Activated T-cell treated with anti-CD3 and anti-CD28 coated beads, Interleukin-2, amount 50 U/mL, for 24 hours (primary cell): ENCODE measurements around the gene ARHGEF7.

ENCODE experiments used
- DNase-seq: peaks from one replicate; pipeline ENCODE4 v3.0.0-alpha.2; 2020
- H3K27ac Mint-ChIP-seq: 2 replicates; pipeline ENCODE4 v1.8.0; 2020; ENCODE audit warnings: mild to moderate bottlenecking, mixed read lengths
- H3K27me3 Mint-ChIP-seq: 2 replicates; pipeline ENCODE4 v1.8.0; 2020; ENCODE audit warnings: mixed read lengths
- H3K36me3 Mint-ChIP-seq: 2 replicates; pipeline ENCODE4 v1.8.0; 2020; ENCODE audit warnings: low read depth, mixed read lengths
- H3K4me1 Mint-ChIP-seq: 2 replicates; pipeline ENCODE4 v1.8.0; 2020; ENCODE audit warnings: low read depth, mixed read lengths
- H3K4me3 Mint-ChIP-seq: 2 replicates; pipeline ENCODE4 v1.8.0; 2020; ENCODE audit warnings: mild to moderate bottlenecking, moderate library complexity, mixed read lengths
- H3K9me3 Mint-ChIP-seq: 2 replicates; pipeline ENCODE4 v1.8.0; 2020; ENCODE audit warnings: mixed read lengths

The ARHGEF7 gene

DNA sequence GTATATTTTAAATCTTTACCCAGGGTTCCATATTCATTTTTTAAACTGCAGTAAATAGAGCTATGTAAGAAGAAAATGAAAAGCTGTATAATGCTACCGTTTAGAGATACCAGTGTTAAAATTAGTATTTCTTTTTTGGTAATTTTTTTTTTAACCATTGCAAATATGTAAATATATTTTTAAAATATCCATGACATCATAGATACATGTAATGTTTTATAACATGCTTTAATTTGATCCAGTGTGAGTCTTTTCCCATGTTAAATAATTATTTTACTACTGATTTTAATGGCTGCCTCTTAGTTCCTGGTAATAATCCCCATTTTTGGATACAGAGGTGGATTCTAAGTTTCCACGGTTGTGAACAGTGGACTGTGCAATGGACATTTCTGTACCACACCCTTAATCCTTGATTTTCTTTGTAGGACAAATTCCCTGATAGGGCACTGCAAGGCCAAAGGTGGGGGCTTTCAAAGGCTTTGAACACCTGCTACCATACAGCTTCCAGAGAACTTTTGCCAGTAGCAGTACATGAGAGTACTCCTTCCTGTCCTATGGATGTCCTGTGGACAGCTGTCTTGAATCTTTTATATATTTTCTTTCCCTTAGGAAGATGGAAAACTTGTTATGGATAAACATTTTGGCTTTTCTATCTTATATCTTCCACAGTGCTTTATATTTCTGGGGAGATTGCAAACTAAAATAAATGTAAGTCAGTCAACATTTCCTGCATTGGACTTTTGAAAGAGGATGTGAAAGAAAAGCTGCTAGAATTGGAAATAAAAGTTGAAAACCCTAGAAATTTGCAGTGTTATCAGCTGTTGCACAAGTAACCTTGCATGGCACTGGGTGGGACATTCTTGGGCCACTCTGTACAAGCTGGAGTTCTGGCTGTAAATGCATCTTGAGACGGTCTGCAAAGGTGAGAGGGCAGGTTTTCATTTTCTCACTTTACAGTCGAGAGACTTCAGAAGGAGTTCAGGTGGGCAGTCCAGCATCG is 46.8 kb downstream of the ARHGEF7 start:
- H3K4me1 Mint-ChIP-seq: peaks cover 63% of the 10 kb centered on the region
- H3K4me3 Mint-ChIP-seq: no peak overlapping the region
- H3K27me3 Mint-ChIP-seq: no peaks in the 10 kb centered on the region
- peaks cover 79% of the 10 kb centered on the region for H3K36me3 Mint-ChIP-seq
- no peak overlapping the region for H3K27ac Mint-ChIP-seq
- DNase-seq: no peak
- no peaks in the 10 kb centered on the region for H3K9me3 Mint-ChIP-seq

DNA sequence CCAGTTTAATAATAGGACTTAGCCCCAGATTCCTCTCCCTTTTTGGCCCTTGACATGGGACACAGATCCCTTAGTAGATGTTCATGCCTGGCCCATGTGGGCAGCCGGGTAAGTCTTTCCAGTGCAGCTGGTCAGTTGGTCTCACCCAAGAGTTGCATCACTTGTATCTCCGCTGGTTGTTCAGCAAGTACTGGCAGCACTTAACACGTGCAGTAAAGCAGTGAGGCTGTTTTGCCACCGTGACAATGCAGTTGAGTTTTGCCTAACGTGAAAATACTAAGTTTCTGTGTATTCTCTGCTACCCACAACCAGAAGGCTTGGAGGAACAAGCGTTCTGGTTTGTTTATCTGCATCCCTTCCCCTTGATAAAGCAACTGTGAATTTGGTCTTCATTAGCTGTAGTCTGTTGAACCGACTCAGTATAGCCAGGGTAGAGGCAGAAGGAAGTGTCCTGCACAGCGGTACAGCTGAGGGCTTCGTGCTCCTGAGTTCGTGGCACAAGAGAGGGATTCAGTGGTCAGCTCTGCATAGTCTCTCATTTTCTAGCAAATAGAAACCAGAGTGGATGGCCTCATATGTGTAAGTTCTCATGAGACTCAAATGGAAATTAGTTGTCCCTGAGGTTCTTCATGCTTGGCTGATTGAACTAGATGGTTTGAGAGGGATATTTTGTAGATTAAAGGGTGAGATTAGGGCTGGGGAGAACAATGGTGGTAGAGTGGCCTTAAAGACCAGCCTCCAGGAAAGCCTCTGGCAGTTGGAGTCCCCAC is 50.3 kb downstream of the ARHGEF7 start:
- no peaks in the 10 kb centered on the region for H3K27me3 Mint-ChIP-seq
- no peak overlapping the region for H3K27ac Mint-ChIP-seq
- no peaks in the 10 kb centered on the region for H3K9me3 Mint-ChIP-seq
- peaks cover 68% of the 10 kb centered on the region for H3K4me1 Mint-ChIP-seq
- peaks cover 83% of the 10 kb centered on the region for H3K36me3 Mint-ChIP-seq
- no peak for DNase-seq
- no peak overlapping the region for H3K4me3 Mint-ChIP-seq

DNA sequence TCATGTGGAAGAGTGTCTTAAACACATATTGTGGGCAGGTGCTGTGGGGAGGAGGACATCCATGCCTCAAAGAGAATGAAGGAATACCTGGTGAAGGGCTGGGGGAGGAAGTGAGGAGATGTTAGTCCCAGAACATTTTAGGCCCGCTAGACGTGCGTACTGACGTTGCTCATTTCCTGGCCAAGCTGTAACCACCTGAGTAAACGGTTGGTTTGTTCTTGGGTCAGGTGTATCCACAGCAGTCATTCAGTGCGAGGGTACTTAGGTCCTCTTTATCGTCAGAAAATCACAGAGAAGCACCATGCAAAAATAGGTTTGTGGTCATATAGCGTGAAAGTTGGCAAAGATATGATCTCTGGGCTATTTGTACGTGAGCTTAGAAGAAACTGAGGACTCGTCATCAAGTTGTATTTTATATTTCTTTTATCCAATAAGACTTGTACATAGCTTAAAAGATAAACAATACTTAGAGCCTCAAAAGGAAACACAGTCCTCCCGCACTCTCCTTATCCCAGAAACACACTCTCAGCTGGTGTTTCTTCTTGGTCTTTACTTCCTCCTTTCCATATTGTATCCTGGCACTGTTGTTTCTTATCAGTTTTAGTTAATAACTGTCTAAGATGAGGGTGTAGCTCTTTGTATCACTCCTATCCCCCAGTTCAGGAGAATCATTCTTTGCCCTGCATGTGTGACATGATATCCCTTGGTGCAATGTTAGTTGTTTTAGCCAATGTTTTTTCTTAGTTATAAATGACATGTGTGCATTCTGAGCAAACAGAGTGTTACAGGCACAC is 52.0 kb downstream of the ARHGEF7 start:
- DNase-seq: no peak
- Mint-ChIP-seq H3K27me3 (no peaks in the 10 kb centered on the region), H3K4me1 (peaks cover 70% of the 10 kb centered on the region), H3K4me3 (no peak overlapping the region), H3K27ac (no peak overlapping the region), H3K36me3 (peaks cover 80% of the 10 kb centered on the region), H3K9me3 (no peaks in the 10 kb centered on the region)

DNA sequence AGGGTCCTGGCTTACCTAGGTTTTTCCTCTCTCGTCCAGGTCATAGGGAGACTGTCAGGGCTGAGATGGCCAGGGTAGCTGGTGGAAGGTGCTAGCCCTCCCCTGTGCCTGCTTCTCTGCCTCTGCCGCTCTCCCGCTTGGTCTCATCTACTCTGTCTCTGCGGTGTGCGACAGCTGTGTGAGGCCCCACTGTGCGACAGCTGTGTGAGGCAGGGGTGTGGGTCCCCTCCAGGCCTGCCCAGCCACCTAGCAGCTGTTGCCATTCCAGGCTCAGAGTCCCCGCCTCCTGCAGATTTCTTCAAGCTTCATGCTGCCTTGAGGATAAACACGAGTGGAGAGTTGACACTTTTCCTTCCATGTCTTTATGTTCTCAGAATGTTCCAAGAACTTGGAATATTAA is 53.0 kb downstream of the ARHGEF7 start:
- peaks cover 68% of the 10 kb centered on the region for H3K4me1 Mint-ChIP-seq
- no peak overlapping the region for H3K27ac Mint-ChIP-seq
- H3K9me3 Mint-ChIP-seq: no peaks in the 10 kb centered on the region
- no peak overlapping the region for H3K4me3 Mint-ChIP-seq
- peaks cover 78% of the 10 kb centered on the region for H3K36me3 Mint-ChIP-seq
- DNase-seq: no peak
- no peaks in the 10 kb centered on the region for H3K27me3 Mint-ChIP-seq

DNA sequence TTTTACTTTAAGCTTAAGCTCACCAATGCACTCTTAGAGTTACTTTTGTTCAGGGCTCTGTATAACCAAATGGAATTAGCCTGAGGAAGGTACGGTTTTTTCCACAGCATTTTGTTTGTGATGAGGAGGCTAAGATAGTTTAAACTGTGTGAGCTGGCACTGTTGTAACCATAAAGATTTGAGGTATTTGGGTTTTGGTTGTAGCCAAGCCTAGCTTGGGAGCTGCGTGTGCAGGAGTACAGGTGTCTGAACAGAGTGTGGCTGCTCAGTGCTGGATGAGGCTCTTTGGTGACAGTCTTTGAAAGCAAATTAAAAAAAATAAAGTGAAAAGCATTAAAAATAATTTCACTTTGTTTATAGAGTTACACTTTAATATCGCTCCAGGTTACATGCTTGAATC is 56.0 kb downstream of the ARHGEF7 start:
- no peak overlapping the region for H3K4me3 Mint-ChIP-seq
- H3K9me3 Mint-ChIP-seq: peaks cover 3% of the 10 kb centered on the region
- no peaks in the 10 kb centered on the region for H3K27me3 Mint-ChIP-seq
- H3K4me1 Mint-ChIP-seq: peaks cover 69% of the 10 kb centered on the region
- DNase-seq: no peak
- H3K36me3 Mint-ChIP-seq: peaks cover 83% of the 10 kb centered on the region
- no peak overlapping the region for H3K27ac Mint-ChIP-seq

DNA sequence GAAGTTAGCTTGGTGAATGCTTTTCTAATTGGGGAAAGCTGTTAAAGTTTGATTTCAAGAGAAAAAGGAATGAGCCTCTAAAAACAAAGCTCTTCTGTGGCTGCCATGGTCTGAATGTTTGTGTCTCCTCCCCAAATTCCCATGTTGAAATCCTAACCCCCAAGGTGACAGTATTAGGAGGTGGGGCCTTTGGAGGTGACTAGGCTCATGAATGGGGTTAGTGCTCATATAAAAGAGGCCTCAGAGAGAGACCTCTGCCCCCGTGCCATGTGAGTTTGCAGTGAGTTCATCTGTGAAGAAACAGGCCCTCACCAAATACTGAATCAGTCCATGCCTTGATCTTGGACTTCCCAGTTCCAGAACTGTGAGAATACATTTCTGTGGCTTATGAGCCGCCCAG is 56.5 kb downstream of the ARHGEF7 start:
- Mint-ChIP-seq H3K27ac (no peak overlapping the region), H3K9me3 (peaks cover 3% of the 10 kb centered on the region), H3K4me3 (no peak overlapping the region), H3K27me3 (no peaks in the 10 kb centered on the region), H3K4me1 (peaks cover 69% of the 10 kb centered on the region), H3K36me3 (peaks cover 86% of the 10 kb centered on the region)
- no peak for DNase-seq

DNA sequence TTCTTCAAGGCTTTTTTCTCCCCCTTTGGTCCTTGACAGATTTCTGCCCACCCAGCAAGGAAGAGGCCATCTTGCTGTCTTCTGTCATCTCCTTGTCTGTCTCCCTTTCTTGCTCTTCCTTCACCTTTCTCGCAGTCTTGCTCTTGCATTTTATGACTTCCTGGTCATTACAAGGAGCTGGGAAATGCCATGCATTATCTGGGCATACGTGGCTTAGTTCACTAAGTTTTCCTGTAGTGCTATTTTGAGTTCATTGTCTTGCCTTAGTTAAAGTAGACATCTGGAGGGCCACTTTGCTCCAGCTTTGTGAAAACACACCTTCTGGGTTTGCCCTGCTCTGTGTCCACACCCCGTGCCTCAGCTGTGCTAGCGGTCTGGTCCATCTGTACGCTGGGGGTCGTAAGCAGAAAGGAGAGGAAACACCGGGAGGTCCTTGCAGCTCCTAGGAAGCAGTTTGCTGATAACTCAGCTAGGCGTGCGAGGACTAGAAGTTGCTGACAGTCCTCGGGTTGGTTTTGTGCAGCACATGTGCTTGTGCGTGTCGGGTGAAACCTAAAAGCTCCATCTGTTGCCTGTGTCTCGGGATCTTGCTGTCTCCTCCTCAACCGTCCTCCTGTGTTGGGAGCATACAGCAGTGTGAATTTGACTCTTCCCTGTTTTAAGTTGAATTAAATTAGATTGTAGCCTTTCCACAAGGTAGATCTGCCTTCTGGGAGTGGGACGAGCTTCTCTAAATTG is 59.4 kb downstream of the ARHGEF7 start:
- peaks cover 3% of the 10 kb centered on the region for H3K9me3 Mint-ChIP-seq
- no peak overlapping the region for H3K4me3 Mint-ChIP-seq
- H3K27me3 Mint-ChIP-seq: no peaks in the 10 kb centered on the region
- peaks cover 71% of the 10 kb centered on the region for H3K4me1 Mint-ChIP-seq
- no peak for DNase-seq
- H3K27ac Mint-ChIP-seq: peak overlapping the region; percentile 32
- H3K36me3 Mint-ChIP-seq: peaks cover 86% of the 10 kb centered on the region

DNA sequence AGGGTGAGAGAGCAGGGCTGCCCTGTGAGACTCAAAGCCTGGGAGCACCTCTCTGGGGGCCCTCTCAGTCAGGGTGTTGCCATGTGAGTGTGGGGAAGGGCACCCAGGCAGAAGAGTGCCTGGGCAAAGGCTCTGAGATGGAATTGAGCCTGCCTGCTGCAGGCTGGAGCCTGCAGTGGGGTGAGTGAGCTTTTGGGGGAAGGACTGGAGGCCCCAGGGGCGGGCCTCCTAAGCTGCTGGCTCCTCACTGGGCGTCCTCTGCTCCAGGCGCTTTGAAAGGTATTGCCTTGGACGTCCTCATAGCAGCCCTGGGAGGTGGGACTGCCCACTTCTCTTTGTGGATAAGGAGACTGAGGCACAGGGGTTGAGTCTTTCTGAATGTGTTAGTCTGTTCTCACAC is 60.3 kb downstream of the ARHGEF7 start:
- Mint-ChIP-seq H3K27me3 (no peaks in the 10 kb centered on the region), H3K4me3 (no peak overlapping the region), H3K27ac (no peak overlapping the region), H3K9me3 (peaks cover 3% of the 10 kb centered on the region), H3K4me1 (peaks cover 76% of the 10 kb centered on the region), H3K36me3 (peaks cover 84% of the 10 kb centered on the region)
- DNase-seq: no peak

DNA sequence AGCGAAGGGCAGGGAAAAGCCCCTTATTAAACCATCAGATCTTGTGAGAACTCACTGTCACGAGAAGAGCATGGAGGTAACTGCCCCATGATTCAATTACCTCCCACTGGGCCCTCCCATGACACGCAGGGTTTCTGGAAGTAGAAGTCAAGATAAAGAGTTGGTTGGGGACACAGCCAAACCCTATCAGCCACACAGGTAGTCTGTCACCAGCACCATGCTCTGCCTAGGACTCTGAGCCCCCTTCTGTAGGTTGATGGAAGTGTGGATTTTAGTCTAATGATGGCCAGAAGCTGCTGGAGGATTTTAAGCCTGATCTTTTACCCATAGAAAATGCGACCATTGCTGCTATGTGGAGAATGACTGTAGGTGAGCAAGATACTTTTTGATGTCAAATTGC is 60.8 kb downstream of the ARHGEF7 start:
- Mint-ChIP-seq H3K4me3 (no peak overlapping the region), H3K27ac (peak overlapping the region; percentile 48), H3K36me3 (peaks cover 80% of the 10 kb centered on the region)

DNA sequence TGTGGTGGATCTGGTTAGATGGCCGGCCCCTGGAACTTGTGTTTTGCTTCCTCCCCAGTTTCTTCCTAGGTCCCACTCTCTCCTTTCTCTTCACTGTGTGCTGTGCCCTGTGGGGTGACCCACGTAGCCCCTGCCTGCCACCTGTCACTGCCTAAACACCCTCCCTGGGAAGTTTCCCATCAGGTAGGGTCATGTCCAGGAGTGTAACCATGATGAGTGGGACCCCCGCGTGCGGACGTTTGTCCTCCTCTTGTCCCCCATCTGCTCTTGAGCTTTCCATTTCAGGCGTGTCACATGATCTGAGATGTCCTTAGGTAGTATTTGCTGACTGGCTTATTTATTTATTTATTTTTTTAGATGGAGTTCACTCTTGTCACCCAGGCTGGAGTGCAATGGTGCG is 61.3 kb downstream of the ARHGEF7 start:
- DNase-seq: no peak
- no peak overlapping the region for H3K4me3 Mint-ChIP-seq
- peak overlapping the region; percentile 48 for H3K27ac Mint-ChIP-seq
- H3K9me3 Mint-ChIP-seq: peaks cover 3% of the 10 kb centered on the region
- H3K36me3 Mint-ChIP-seq: peaks cover 83% of the 10 kb centered on the region
- peaks cover 76% of the 10 kb centered on the region for H3K4me1 Mint-ChIP-seq
- H3K27me3 Mint-ChIP-seq: no peaks in the 10 kb centered on the region

More for the DNA sequence above, 60.8 kb downstream of the ARHGEF7 start:
- no peak for DNase-seq
- H3K4me1 Mint-ChIP-seq: peaks cover 76% of the 10 kb centered on the region
- no peaks in the 10 kb centered on the region for H3K27me3 Mint-ChIP-seq
- H3K9me3 Mint-ChIP-seq: peaks cover 3% of the 10 kb centered on the region

DNA sequence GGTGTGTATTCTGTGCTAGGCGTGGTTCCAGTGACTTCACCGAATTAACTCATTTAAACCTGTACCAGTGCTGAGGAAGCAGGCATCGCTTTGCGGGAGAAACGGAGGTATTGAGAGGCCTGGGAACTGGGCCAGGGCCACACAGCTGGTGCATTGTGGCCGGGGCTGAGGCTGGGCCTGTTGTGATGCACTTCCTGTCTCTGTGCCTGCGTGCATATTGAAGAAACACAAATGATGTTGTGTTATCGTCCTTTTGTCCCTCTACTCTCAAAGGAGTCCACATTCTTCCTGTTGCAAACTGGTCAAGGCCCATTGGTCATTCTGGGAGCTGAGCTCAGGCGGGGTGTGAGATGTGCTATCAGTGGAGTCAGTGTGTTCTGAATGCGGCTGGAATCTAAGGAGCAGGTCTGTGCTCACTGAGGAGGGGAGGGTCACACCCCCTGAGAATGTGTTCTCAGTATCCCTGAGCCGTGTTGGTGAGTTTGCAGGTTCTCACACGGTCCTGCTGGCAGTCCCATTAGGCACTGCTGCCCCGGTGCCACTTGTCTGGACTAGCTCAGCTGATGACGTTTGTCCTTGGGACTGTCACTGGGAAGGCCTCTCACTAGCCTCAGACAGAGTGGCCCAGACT is 62.1 kb downstream of the ARHGEF7 start:
- peaks cover 3% of the 10 kb centered on the region for H3K9me3 Mint-ChIP-seq
- peak; percentile 42 for DNase-seq
- H3K27me3 Mint-ChIP-seq: no peaks in the 10 kb centered on the region
- no peak overlapping the region for H3K4me3 Mint-ChIP-seq
- H3K36me3 Mint-ChIP-seq: peaks cover 83% of the 10 kb centered on the region
- peak overlapping the region; percentile 88 for H3K27ac Mint-ChIP-seq
- H3K4me1 Mint-ChIP-seq: peaks cover 78% of the 10 kb centered on the region

DNA sequence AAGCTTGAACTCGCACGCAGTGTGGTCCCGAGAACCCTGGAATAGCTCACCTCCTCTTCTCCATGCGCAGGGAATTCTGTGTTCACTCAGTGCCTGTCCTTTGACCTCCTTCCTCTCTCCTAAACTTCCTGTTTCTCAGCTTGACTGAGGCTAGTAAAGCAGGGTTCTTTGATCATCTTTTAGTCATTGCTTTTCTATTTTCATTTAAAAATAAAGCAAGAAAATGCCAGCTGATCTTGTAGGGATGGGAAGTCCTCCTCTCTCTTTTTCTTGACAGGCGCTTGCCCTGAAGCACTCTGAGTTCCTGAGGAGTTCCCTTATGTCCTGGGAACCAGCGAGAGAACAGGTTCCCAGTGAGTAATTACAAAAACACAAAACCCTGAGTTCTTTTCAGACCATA is 62.8 kb downstream of the ARHGEF7 start:
- DNase-seq: no peak
- Mint-ChIP-seq H3K9me3 (peaks cover 3% of the 10 kb centered on the region), H3K4me3 (no peak overlapping the region), H3K36me3 (peaks cover 83% of the 10 kb centered on the region), H3K4me1 (peaks cover 83% of the 10 kb centered on the region), H3K27ac (peak overlapping the region; percentile 88), H3K27me3 (no peaks in the 10 kb centered on the region)

DNA sequence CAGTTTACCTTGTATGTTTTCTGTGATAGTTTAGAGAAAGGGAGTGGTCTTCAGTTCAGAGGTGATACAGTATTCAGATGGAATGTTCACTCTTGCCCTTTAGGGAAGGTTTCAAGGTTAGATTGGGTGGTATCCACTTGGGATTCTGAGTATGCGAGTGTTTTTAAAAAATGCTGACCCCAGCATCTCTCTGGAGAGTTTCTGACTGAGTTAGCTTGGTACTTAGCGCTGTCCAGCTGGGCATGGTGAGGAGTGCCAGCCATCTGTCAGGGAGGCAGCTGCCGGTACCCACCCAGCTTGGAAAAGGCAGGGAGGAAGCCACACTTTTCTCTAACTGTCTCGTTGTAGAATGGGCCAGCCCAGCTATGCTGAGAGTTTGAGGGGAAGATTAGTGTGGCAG is 63.3 kb downstream of the ARHGEF7 start:
- H3K9me3 Mint-ChIP-seq: peaks cover 3% of the 10 kb centered on the region
- H3K27me3 Mint-ChIP-seq: no peaks in the 10 kb centered on the region
- H3K27ac Mint-ChIP-seq: peak overlapping the region; percentile 9
- H3K4me3 Mint-ChIP-seq: no peak overlapping the region
- H3K4me1 Mint-ChIP-seq: peaks cover 88% of the 10 kb centered on the region
- H3K36me3 Mint-ChIP-seq: peaks cover 78% of the 10 kb centered on the region
- DNase-seq: no peak
